Tibial nerve (tissue), 4 donors: ENCODE measurements around the gene PSG6. TPM values are rescaled to one million over a fixed set of nuclear protein-coding genes. Genes with fewer than 3 reads are reported as not detected.
"Not testable (repeated sequence)": the region's sequence is repeated elsewhere in the genome, so short reads cannot be mapped to it uniquely, and the experiment has no call there.

ENCODE experiments used
- DNase-seq, 2 donors: peaks; one replicate each; pipeline ENCODE4 v3.0.0-alpha.2; 2019; ENCODE audit warnings: low spot score in 2 of 2
- H3K27ac ChIP-seq, 4 donors: fragments of 200-600 bp; sonication (generic) in 3 of 4; one replicate each; pipeline ENCODE4 v1.5.1; 2017 to 2019; ENCODE audit warnings: mild to moderate bottlenecking in 1 of 4
- H3K27me3 ChIP-seq, 2 donors: fragments of 200-600 bp; sonication (generic) in 1 of 2; one replicate each; pipeline versions ENCODE4 v1.5.1 to v1.6.0; 2017 to 2019
- H3K36me3 ChIP-seq, 3 donors: fragments of 200-600 bp; sonication (generic); one replicate each; pipeline ENCODE4 v1.5.1; 2018 to 2019
- H3K4me1 ChIP-seq, 4 donors: fragments of 200-600 bp; sonication (generic) in 3 of 4; one replicate each; pipeline ENCODE4 v1.5.1; 2017 to 2019
- H3K4me3 ChIP-seq, 4 donors: fragments of 200-600 bp; sonication (generic) in 3 of 4; one replicate each; pipeline ENCODE4 v1.5.1; 2017 to 2019; ENCODE audit warnings: mild to moderate bottlenecking in 1 of 4, moderate library complexity in 1 of 4
- H3K9me3 ChIP-seq, 4 donors: fragments of 200-600 bp; sonication (generic) in 3 of 4; one replicate each; pipeline ENCODE4 v1.5.1; 2017 to 2019
- CTCF ChIP-seq, 5 experiments: fragments of 200-600 bp in 3 of 5; fragments of 450-650 bp in 2 of 5; sonication (generic) in 3 of 5; IDR thresholded peaks; one replicate each; pipeline ENCODE4 v1.5.1; 2016 to 2019; ENCODE audit warnings: antibody characterized with exemption in 5 of 5, mild to moderate bottlenecking in 3 of 5, moderate library complexity in 2 of 5
- EP300 ChIP-seq, 2 donors: sonication (generic); formaldehyde crosslinking; IDR thresholded peaks; one replicate each; pipeline ENCODE4 v1.6.1; 2017; ENCODE audit warnings: antibody characterized with exemption in 2 of 2, mild to moderate bottlenecking in 1 of 2
- POLR2A ChIP-seq, 2 donors: fragments of 450-650 bp; IDR thresholded peaks; one replicate each; pipeline ENCODE4 v1.6.1; 2017; ENCODE audit warnings: antibody characterized with exemption in 2 of 2, mild to moderate bottlenecking in 2 of 2, moderate library complexity in 2 of 2
- WGBS, 2 donors: methylation state at CpG; one replicate each; pipeline ENCODE4 v1.1.5; 2018; 5-methylcytosine and 5-hydroxymethylcytosine counted together
- total RNA-seq, 4 donors: library from RNA; depleted of rRNA; stranded (reverse); fragments of >200 nt; gene quantifications; one replicate each; pipeline ENCODE4 v1.1.0, GENCODE V29; 2016

PSG6 gene
- total RNA-seq, 4 donors from 2014 or later: not detected

DNA sequence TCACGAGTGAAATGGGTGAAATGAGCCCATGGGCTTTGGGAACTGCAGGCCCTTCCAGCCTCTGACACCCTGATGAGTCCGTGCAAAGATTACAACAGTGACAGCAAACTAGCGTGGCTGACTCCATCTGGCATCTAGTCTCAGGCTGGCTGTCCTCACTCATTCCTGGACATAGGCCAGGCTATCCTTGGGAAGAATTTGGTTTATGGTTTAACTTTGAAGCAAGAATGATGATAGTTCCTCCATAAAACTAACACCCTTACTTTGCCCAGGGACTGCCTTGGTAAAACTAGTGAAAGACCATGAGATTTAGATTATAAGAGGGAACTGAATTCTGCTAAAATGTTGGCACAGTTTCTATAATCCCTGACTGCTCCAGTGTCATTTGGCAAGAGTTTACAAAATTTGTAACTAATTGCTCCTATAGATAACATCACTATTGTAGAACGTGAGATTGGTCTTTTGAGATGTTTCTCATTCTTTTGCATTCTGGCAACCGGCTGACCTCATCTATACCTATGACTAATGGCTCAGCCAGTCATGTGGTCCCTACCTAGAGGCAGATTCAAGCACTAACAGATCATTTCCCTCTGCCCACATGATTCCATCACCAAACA, 14.9 kb upstream of the PSG6 start:
- not testable (repeated sequence) for H3K27ac ChIP-seq, H3K27me3 ChIP-seq, H3K9me3 ChIP-seq, H3K4me3 ChIP-seq, H3K36me3 ChIP-seq, H3K4me1 ChIP-seq, DNase-seq
- 71 to 73% methylated on average over 5 of the region's 5 CpGs for WGBS, 2 donors

DNA sequence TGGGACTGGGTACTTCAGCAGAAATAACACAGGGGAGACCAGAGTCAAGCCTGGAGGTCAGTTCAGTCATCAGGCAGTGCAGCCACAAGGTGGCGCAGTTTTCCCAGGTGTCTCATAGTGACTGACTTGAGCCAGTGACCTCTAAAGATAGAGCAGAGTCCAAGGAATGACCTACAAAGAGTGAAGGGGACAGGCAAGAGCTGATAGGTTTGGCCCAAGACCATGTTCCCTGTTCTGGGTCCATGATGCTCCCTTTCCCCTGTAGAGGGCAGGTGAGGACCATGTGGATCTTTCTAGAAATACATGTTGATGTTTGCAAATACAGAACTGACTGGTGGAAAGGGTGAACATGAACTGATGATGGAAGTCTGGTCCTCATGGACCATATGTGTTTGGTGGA, 12.5 kb upstream of the PSG6 start:
- H3K27ac ChIP-seq, H3K4me3 ChIP-seq, H3K36me3 ChIP-seq, DNase-seq, H3K27me3 ChIP-seq, H3K9me3 ChIP-seq, H3K4me1 ChIP-seq: not testable (repeated sequence)
- WGBS, 2 donors: 14 to 19% methylated on average over 1 of the region's 1 CpG

- no peaks in the 10 kb centered on the region for H3K27me3 ChIP-seq
- H3K36me3 ChIP-seq: no peaks in the 10 kb centered on the region
- no peak for DNase-seq
- no peaks in the 10 kb centered on the region for H3K4me1 ChIP-seq
- H3K4me3 ChIP-seq: no peak overlapping the region
- H3K27ac ChIP-seq: no peak overlapping the region
- H3K9me3 ChIP-seq: no peaks in the 10 kb centered on the region
- TF ChIP-seq POLR2A (IDR thresholded peaks at IDR 0.05): no peak
- no peak for TF ChIP-seq EP300 (IDR thresholded peaks at IDR 0.05)
- no peak for TF ChIP-seq CTCF (IDR thresholded peaks at IDR 0.05)
- WGBS, 2 donors: 78 to 83% methylated on average over 3 of the region's 3 CpGs
These were observed 11.2 kb upstream of the PSG6 start for GRCh38 chr19:42928896-42929295.

GRCh38 chr19:42926781-42927180, 9.1 kb upstream of the PSG6 start:
- TF ChIP-seq EP300 (IDR thresholded peaks at IDR 0.05): no peak
- TF ChIP-seq CTCF (IDR thresholded peaks at IDR 0.05): no peak
- no peak for TF ChIP-seq POLR2A (IDR thresholded peaks at IDR 0.05)
- Histone ChIP-seq H3K27me3 (no peaks in the 10 kb centered on the region), H3K4me1 (no peaks in the 10 kb centered on the region), H3K36me3 (no peaks in the 10 kb centered on the region), H3K4me3 (no peak overlapping the region), H3K27ac (no peak overlapping the region), H3K9me3 (no peaks in the 10 kb centered on the region)
- WGBS, 2 donors: 56 to 57% methylated on average over 2 of the region's 2 CpGs
- no peak for DNase-seq

- peak in 2 of 5 experiments; percentile 9 to 14 for TF ChIP-seq CTCF (IDR thresholded peaks at IDR 0.05)
- 36 to 50% methylated on average over 9 of the region's 9 CpGs for WGBS, 2 donors
- not testable (repeated sequence) for H3K9me3 ChIP-seq, H3K36me3 ChIP-seq, DNase-seq, H3K4me1 ChIP-seq, H3K27ac ChIP-seq, H3K27me3 ChIP-seq, H3K4me3 ChIP-seq
These were observed 5.4 kb upstream of the PSG6 start for GRCh38 chr19:42923106-42923505.

- not testable (repeated sequence) for H3K27me3 ChIP-seq
These were observed 3.3 kb upstream of the PSG6 start for GRCh38 chr19:42920971-42921370.

DNA sequence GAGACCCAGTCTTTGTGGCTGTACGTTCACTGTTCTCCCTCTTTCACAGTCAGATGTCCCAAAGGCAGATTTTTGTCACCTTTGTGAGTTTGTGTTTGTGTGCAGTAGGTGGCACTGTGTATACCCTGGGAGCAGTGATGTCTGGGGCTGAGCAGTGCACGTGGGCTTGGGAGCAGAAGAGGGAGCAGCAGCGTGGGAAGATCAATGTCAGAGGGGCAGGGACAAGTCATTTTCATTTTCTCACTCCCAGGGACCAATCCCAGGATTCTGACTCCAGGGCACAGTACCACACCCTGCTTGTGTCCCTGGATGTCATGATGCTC, 2.0 kb upstream of the PSG6 start:
- TF ChIP-seq POLR2A (IDR thresholded peaks at IDR 0.05) (no peak), EP300 (IDR thresholded peaks at IDR 0.05) (no peak), CTCF (IDR thresholded peaks at IDR 0.05) (no peak)
- H3K4me3 ChIP-seq: no peak overlapping the region
- H3K36me3 ChIP-seq: no peaks in the 10 kb centered on the region
- 18 to 20% methylated on average over 3 of the region's 3 CpGs for WGBS, 2 donors
- no peaks in the 10 kb centered on the region for H3K9me3 ChIP-seq
- H3K4me1 ChIP-seq: no peaks in the 10 kb centered on the region
- H3K27me3 ChIP-seq: no peaks in the 10 kb centered on the region
- no peak overlapping the region for H3K27ac ChIP-seq
- DNase-seq: no peak

More at GRCh38 chr19:42920971-42921370, 3.3 kb upstream of the PSG6 start:
- not testable (repeated sequence) for H3K36me3 ChIP-seq, DNase-seq, H3K4me1 ChIP-seq, H3K27ac ChIP-seq, H3K9me3 ChIP-seq, H3K4me3 ChIP-seq

GRCh38 chr19:42919070-42919756, 1.5 kb upstream of the PSG6 start:
- WGBS, 2 donors: 70 to 77% methylated on average over 22 to 26 of the region's 26 CpGs
- not testable (repeated sequence) for DNase-seq, H3K4me1 ChIP-seq, H3K27me3 ChIP-seq, H3K4me3 ChIP-seq, H3K36me3 ChIP-seq, H3K27ac ChIP-seq, H3K9me3 ChIP-seq

- H3K27me3 ChIP-seq, H3K27ac ChIP-seq, H3K36me3 ChIP-seq, H3K4me1 ChIP-seq, H3K9me3 ChIP-seq, DNase-seq, H3K4me3 ChIP-seq: not testable (repeated sequence)
- WGBS, 2 donors: 79 to 94% methylated on average over 15 of the region's 15 CpGs
These were observed 829 bp upstream of the PSG6 start for GRCh38 chr19:42918377-42919069.
